NK-92 treated with Interleukin-12 subunit alpha and Interleukin-12 subunit beta, amount 100 ng/mL, for 24 hours (cell line): Measurements from ENCODE around the gene MYO9A.
"Not testable (repeated sequence)": the region's sequence is repeated elsewhere in the genome, so short reads cannot be mapped to it uniquely, and the experiment has no call there.

Experiments used
- DNase-seq: peaks from one replicate; lab custom pipeline; 2025; lab: John Stamatoyannopoulos, UW

Gene MYO9A

DNA sequence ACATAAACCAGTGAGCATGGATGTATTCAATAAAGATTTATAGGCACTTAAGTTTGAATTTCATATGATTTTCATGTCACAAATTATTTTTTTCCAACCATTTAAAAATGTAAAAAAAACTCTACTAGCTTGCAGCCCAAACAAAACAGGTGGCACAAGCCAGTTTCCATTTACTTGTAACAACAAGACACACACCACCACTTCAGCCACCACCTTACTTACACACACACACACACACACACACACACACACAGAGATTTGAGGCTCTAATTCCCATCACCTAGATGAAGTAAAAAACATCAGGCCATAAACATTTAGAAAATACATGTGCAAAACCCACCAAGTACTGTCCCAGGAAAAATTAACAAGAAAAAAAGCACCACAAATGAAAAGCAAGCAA, 25.3 kb downstream of the MYO9A start:
- no peak for DNase-seq

DNA sequence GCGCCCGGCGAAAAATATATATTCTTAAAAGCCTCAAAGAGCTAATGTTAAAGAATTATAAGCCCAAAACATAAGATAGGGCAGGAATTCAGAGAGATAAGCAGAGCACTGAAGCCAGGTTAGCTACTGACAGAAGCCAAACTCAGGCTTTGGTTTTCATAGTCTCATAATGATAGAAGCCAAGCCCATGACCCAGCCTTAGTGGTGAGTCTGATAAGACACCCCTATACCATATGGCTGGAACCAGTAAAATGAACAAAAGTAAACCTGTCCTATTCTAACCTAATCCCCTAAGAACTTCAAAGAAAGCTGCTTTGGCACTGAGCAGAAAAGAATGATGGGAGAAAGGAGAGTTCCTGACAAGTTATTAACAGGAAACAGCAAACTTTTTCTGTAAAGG, 25.9 kb downstream of the MYO9A start:
- DNase-seq, result no peak

DNA sequence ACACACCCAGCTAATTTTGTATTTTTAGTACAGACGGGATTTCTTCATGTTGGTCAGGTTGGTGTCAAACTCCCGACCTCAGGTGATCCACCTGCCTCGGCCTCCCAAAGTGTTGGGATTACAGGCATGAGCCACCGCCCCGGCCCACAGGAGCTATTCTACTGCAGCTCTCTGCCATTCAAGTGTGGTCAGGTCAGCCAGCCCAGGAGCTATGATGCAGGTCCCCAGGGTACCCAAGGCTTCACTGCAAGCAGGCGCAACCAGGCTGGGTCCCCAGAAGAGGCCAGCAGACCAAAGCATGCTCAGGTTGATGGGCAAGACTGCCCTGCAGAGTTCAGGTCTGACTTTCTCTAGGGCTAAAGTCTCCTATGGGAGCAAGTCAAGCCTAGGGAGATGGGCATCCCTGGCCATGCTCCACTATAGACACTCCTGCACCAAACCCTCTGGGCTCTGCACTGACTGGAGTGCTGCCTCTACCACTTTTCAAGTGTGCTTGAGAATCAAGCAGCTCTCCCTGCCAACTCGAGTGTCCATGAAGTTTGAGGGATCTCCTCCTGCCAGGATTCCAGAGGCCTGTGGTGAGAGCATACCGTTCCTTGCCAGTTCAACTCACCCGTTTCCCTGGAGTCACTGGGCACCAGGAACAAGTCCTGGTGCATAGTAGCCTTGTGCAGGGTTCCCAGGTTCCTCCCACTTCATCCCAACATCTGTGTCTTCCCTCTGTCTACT, 30.9 kb downstream of the MYO9A start:
- no peak for DNase-seq

DNA sequence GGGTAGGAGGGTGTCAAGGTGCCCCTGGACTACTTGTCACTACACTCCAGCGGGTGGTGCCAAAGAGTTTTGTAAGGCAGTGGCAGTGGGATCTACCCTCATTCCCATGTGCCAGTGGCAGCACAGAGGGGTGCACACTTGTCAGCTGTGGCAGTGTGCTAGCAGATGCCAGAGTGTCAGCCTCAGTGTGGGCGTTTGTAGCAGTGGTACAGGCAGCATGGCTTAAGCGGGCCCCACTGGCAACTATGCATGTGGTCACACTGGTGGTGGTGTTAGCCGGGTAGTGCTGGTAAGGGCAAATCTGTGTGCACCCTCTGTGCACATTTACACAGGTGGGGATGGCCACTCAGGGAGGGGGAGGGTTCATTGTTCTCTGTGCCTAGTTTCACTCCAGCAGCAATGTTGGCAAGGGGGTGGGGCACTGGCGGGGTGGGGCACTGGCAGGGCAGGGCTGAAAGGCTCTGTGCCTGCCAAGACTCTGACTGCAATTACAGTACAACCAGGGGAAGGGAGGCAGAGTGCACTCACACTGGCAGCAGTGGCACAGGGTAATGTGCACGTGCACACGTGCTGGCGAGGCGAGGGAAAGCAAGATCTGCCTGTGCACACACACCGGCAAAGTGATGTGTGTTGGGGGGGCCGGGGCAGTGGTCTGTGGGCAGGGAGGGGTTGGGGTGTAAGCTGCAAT, 31.8 kb downstream of the MYO9A start:
- DNase-seq, result no peak

DNA sequence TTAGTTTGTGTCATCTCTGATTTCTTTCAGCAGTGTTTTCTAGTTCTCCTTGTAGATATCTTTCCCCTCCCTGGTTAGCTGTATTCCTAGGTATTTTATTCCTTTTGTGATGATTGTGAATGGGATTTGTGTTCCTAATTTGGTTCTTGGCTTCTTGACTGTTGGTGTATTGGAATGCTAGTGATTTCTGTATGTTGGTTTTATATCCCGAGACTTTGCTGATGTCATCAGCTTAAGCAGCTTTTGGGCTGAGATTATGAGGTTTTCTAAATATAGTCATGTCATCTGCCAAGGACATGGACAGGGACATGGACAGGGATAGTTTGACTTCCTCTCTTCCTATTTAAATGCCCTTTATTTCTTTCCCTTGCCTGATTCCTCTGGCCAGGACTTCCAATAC, 35.8 kb downstream of the MYO9A start:
- no peak for DNase-seq

DNA sequence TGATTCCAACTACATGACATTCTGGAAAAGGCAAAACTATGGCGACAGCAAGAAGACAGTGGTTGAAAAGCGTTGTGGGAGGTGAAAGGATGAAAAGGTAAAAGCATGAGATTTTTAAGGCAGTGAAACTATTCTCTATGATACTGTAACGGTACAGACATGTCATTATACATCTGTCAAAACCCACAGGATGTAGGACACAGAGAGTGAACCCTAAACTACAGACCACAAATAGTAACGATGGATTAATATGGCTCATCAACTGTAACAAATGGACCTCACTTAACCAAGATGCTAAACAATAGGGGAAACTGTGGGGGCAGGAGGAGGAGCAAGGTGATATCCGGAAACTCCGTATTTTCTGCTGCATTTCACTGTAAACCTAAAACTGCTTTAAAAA, 39.1 kb downstream of the MYO9A start:
- DNase-seq, result no peak

DNA sequence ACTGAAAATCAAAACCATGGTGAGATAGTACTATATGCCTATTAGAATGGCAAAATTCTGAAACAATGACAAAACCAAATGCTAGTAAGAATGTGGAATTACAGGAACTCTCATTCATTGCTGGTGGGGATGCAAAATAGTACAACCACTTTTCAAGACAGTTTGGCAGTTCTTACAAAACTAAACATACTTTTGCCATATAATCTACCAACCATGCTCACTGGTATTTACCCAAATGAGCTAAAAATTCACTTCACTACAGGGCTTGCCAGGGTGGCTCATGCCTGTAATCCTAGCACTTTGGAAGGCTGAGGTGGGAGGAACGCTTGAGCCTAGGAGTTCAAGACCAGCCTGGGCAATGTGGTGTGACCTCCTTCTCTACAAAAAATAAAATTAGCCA, 40.0 kb downstream of the MYO9A start:
- no peak for DNase-seq

DNA sequence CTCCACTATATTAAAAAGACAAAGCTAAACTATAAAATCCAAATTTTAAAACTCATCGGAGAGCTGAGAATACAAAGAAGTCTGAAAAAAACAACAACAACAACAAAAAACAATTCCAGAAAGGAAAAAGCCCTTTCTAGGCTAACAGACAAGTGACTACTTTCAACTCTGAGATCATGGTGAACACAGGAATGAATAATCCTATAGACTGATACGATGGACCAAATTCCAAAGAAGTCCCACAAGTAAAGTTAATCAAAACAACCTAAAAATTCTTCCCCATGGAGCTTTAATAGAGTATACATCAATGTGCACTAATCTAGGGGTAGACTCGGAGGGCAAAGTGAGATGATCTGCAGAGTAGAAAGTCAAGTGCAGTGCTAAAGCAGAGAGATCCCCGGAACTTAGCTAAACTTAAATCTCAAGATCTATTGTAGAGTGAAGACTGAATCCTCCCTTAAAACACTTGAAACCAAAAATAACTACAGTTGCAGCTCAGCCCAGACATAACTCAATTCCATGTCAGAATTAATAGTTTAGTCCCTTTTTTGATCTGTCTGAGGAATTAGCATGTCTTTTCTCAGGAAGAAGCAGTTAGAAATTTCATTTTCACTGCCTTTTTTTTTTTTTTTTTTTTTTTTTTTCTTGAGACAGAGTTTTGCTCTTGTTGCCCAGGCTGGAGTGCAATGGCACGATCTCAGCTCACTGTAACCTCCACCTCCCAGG, 43.5 kb downstream of the MYO9A start:
- no peak for DNase-seq

DNA sequence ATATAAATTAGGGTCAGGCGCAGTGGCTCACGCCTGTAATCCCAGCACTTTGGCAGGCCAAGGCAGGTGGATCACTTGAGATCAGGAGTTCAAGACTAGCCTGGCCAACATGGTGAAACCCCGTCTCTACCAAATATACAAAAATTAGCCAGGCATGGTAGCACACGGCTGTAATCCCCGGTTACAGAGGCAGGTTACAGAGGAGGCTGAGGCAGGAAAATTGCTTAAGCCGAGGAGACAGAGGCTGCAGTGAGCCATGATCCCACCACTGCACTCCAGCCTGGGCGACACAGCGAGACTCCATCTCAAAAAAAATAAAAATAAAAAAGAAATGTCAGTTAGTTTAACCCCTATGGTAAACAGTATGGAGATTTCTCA, 46.5 kb downstream of the MYO9A start:
- DNase-seq, result not testable (repeated sequence)

DNA sequence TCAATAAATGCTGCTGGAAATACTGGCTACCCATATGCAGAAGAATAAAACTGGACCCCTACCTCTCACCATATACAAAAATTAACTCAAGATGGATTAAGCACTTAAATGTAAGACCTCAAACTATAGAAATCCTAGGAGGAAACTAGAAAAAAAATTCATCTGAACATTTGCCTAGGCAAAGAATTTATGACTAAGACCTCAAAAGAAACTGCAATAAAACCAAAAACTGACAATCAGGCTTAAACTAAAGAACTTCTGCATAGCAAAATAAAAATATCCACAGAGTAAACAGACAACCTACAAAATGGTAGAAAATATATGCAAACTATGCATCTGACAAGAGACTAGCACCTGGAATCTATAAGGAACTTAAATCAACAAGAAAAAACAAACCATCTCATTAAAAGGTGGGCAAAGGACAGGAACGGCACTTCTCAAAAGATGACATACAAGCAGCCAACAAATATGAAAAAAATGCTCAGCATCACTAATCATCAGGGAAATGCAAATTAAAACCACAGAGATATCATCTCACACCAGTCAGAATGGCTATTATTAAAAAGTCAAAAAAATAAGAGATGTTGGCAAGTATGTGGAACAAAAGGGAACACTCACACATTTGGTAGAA, 47.0 kb downstream of the MYO9A start:
- no peak for DNase-seq

DNA sequence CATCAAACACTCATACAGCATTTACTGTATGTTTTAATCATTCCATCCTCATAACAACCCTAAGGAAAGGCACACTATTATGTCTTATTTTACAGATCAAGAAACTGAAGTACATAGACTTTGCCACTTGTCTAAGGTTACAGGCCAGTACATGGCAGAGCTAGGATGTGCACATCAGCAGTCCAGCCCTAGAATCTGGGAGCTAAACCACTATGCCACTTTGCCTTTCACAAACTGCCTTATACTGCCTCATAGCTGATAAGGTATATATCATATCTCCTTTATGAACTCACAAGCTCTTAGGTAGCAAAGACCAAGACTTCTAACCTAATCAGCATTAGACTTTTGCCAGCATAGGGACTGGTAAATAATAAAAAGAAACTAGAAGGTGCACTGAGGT, 49.1 kb downstream of the MYO9A start:
- DNase-seq, result no peak

DNA sequence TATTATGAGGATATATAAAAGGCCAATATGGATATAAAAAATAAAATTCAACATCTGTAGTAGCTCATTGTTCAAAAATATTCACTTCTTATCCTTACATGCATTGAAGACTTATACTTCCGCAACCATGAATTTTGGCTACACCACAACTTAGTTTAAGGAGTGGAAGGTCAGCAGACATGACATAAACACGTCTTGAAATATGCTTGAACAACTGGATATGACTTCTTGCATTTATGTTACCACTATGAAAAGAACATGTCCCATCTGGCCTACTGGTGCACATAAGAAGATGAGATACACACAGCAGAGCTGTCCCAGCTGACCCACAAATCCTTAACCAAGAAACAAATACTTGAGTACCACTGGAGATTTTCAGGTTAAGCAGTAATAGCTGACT, 52.1 kb downstream of the MYO9A start:
- no peak for DNase-seq

DNA sequence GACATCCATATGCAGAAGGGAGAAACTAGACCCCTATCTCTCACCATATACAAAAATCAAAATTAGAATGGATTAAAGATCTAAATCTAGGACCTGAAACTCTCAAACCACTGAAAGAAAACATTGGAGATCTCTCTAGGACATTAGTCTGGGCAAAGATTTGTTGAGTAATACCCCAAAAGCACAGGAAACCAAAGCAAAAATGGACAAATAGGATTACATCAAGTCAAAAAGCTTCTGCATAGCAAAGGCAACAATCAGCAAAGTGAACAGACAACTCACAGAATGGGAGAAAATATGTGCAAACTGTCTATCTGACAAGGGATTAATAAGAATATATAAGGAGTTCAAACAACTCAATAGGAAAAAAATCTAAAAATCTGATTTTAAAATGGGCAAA, 54.8 kb downstream of the MYO9A start:
- DNase-seq, result no peak

DNA sequence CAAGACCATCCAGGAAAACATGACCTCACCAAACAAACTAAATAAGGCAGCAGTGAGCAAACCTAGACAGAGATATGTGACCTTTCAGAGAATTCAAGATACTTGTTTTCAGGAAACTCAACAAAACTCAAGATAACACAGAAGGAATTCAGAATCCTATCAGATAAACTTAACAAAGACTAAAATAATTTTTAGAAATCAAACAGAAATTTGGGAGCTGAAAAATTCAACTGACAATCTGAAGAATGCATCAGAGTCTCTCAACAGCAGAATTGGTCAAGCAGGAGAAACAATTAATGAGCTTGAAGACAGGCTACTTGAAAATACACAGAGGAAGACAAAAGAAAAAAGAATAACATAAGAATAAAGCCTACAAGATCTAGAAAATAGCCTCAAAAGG, 55.6 kb downstream of the MYO9A start:
- DNase-seq, result no peak

DNA sequence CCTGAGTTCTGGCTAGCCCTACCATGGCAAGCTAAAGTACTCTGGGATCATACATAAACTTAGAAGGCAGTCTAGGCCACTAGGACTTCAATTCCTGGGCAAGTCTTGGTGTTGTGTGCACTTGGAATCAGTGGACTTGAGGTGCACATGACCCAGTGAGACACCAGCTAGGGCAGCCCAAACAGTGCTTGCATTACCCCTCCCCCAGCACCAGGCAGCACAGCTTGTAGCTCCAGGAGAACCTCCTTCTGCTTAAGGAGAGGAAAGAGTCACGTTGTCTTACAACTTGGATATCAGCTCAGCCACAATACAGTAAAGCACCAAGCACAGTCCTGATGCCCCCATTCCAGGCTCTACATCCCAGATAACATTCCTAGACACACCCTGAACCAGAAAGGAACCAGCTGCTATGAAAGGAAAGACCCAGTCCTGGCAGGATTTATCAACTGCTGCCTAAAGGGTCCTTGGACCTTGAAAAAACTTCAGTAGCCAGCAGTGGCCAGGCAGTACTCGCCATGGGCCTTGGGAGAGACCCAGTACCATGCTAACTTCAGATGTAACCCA, 57.2 kb downstream of the MYO9A start:
- no peak for DNase-seq

DNA sequence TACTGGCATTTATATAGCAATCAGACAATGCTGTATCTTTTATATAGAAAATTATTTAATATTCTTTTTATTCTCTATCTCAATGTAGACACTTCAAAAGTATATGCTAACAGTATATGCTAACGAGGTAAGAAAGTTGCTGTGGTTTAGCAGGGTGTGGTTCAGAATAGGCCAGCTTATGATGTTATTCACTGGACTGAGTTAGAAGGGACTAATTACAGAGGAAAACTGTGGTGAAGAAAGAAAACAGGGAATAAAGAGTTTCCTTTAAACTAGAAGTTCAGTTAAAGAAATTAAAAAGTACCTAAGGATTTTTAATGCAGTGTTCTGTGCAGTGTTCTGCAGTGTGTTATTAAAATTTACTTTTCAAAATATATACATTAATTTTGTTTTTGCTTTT, 59.4 kb downstream of the MYO9A start:
- DNase-seq, result no peak

DNA sequence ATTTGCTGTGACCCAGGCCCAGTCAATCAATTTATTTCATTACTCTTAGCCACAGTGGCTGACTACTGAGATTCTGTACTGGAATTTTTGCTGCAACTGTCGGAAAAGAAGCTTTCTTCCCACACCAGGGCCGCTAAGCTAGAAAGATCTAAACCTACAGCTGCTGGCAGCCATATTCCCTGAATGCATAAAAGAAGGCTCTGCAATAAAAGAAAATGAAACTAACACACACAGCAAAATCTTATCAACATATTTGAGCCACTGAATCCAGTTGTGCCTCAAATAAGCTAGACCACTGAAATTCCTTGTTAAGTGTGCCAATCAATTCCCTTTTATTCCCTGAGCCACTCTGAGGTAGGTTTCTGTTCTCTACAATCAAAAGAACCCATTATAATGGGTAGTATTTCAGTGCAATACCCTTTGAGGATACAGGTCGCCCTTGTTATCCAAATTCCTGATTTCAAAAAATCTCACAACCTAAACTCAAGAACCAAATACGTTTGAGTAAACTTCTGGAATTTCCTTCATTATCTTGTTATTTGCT, 60.3 kb downstream of the MYO9A start:
- DNase-seq, result no peak

DNA sequence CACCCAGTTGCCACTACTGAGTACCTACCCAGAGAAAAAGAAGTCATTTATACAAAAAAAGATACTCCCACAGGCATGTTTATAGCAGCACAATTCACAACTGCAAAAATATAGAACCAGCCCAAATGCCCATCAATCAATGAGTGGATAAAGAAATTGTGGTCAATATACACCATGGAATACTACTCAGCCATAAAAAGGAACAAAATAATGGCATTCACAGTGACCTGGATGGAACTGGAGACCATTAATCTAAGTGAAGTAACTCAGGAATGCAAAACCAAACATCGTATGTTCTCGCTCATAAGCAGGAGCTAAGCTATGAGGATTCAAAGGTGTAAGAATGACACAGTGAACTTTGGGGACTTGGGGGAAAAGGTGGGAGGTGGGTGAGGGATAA, 61.7 kb downstream of the MYO9A start:
- not testable (repeated sequence) for DNase-seq

DNA sequence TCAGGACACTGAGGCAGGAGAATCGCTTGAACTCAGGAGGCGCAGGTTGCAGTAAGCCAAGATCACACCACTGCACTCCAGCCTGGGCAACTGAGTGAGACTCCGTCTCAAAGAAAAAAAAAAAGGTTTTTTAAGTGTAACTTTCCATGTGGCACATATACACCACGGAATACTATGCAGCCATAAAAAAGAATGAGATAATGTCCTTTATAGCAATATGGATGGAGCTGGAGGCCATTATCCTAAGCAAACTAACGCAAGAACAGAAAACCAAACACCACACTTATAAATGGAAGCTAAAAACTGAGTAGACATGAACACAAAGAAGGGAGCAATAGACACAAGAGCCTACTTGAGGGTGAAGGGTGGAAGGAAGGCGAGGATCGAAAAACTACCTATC, 64.7 kb downstream of the MYO9A start:
- not testable (repeated sequence) for DNase-seq

DNA sequence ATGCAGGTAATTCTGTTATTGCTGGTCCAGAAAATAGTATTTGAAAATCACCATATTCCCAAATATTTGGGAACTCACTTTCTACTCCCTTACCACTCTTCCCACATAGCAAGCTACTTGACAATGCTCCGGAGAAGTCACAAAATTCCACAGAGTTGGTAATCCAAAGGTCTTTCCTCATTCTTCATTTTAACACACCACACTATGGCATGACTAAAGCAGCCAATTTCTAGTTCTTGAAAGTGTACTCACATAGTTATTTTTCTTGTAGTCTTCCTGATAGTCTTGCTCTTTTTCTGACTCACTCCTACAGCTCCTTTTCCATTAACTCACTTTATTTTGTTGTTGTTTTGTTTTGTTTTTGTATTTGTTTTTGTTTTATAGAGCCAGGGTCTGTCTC, 67.2 kb downstream of the MYO9A start:
- DNase-seq, result no peak

DNA sequence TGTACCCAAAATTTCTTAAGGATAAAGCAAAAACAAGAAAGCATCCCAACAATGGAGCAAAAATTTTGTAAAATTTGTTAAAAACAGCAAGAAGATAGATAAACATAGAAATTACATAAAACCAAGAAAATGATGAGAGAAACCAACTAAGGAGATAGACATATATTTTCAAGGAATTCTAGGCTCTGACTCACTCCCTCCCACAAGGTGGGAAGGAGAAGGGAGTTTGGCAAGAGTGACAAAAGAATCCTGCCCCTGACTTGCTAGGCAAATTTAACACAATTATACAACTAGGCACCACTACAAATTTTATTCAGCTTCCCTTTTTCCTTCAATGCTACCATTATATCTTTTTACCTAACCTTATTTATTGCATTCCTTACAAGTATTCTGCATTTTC, 70.9 kb downstream of the MYO9A start:
- no peak for DNase-seq

DNA sequence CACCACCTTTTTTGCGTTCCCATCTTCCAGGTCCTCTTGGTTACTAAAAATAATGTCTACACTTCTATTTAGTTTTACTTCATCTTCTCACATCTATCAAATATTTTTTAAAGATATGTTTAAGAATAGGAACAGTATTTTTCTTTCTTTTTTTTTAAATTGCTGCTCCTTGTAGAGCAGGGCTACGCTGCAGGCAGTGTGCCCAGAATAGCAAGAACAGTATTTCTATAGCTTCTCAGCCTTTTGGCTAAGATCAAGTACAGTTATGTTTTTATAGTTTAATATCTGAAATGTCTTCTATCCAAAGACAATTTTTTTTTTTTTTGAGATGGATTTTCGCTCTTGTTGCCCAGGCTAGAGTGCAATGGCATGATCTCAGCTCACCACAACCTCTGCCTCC, 73.0 kb downstream of the MYO9A start:
- DNase-seq, result no peak
